Gastrocnemius medialis (tissue), 4 donors: ENCODE measurements around the gene CLEC4F. TPM values are rescaled to one million over a fixed set of nuclear protein-coding genes. Genes with fewer than 3 reads are reported as not detected.

Experiments used
- ATAC-seq, 2 donors: fragments of 150-250 bp; one replicate each; pipeline ENCODE4 v1.9.1; 2016
- DNase-seq, 2 donors: peaks; one replicate each; pipeline ENCODE4 v3.0.0-alpha.2; 2019
- H3K27ac ChIP-seq, 4 donors: fragments of 200-600 bp; sonication (generic); 1 replicate in 1 of 4; 2 replicates in 3 of 4; pipeline ENCODE4 v1.5.1; 2016 to 2018; ENCODE audit warnings: mild to moderate bottlenecking in 2 of 4, moderate library complexity in 1 of 4
- H3K27me3 ChIP-seq, 3 donors: fragments of 200-600 bp; sonication (generic) in 2 of 3; 1 replicate in 1 of 3; 2 replicates in 2 of 3; pipeline versions ENCODE4 v1.5.1 to v1.6.0; 2016 to 2019; ENCODE audit warnings: mild to moderate bottlenecking in 1 of 3, moderate library complexity in 1 of 3
- H3K36me3 ChIP-seq, 2 donors: fragments of 200-600 bp; sonication (generic) in 1 of 2; one replicate each; pipeline ENCODE4 v1.5.1; 2017 to 2018
- H3K4me1 ChIP-seq, 2 donors: fragments of 200-600 bp; sonication (generic) in 1 of 2; one replicate each; pipeline ENCODE4 v1.5.1; 2016 to 2017; ENCODE audit warnings: mild to moderate bottlenecking in 2 of 2
- H3K4me3 ChIP-seq, 4 donors: fragments of 200-600 bp; sonication (generic) in 3 of 4; 1 replicate in 1 of 4; 2 replicates in 3 of 4; pipeline ENCODE4 v1.5.1; 2016 to 2019; ENCODE audit warnings: mild to moderate bottlenecking in 2 of 4
- H3K9me3 ChIP-seq, 3 donors: fragments of 200-600 bp; sonication (generic) in 2 of 3; 1 replicate in 1 of 3; 2 replicates in 2 of 3; pipeline ENCODE4 v1.5.1; 2016 to 2019
- CTCF ChIP-seq, 5 experiments: fragments of 450-650 bp in 3 of 5; fragments of 200-600 bp in 2 of 5; sonication (generic) in 2 of 5; IDR thresholded peaks in 4 of 5; conservative IDR thresholded peaks in 1 of 5; 1 replicate in 4 of 5; 2 replicates in 1 of 5; pipeline ENCODE4 v1.5.1; 2016 to 2019; ENCODE audit warnings: antibody characterized with exemption in 5 of 5, mild to moderate bottlenecking in 3 of 5, moderate library complexity in 3 of 5
- POLR2A ChIP-seq, 2 donors: fragments of 450-650 bp; IDR thresholded peaks; one replicate each; pipeline ENCODE4 v1.6.1; 2017; ENCODE audit warnings: antibody characterized with exemption in 2 of 2, mild to moderate bottlenecking in 2 of 2, moderate library complexity in 2 of 2
- in situ Hi-C, 4 donors: fragments of 200-750 bp; cut with MboI; loops; one replicate each; pipeline versions ENCODE4 v1.15.0 to v1.8.0; 2017; ENCODE audit warnings: low sequenced_read_pairs in 4 of 4
- intact Hi-C: fragments of 100-400 bp; cut with DNase I; formaldehyde crosslinking; loops from one replicate; pipeline ENCODE4 v1.15.1; 2023; ENCODE audit warnings: low total_unique reads
- total RNA-seq, 4 donors: library from RNA; depleted of rRNA; stranded (reverse); fragments of >200 nt; gene quantifications; one replicate each; pipeline versions ENCODE4 v1.1.0 to v1.2.3, GENCODE V29; 2016

CLEC4F gene
- total RNA-seq, 4 donors from 2014 or later = 0.59 TPM; not detected in 3

- H3K27me3 ChIP-seq = peaks cover 2 to 15% (median 4%) of the 10 kb centered on the region in 3 donors
- H3K9me3 ChIP-seq = no peaks in the 10 kb centered on the region
- no peaks in the 10 kb centered on the region for H3K36me3 ChIP-seq
- no peak overlapping the region for H3K27ac ChIP-seq
- TF ChIP-seq POLR2A (IDR thresholded peaks at IDR 0.05) (no peak), CTCF (IDR thresholded peaks at IDR 0.05 in 4 of 5, conservative IDR thresholded peaks at IDR 0.05 in 1 of 5) (no peak)
- H3K4me3 ChIP-seq = no peak overlapping the region
- H3K4me1 ChIP-seq = no peaks in the 10 kb centered on the region
- no peak for ATAC-seq
- intact Hi-C loops (no loop called here), in situ Hi-C loops (loop anchor here in 1 of 4 donors (25.0 kb wide), 1 partner anchor 159 kb away; the partner anchor contains the start of gene ATP6V1B1)
- DNase-seq = no peak
These were observed 41.7 kb downstream of the CLEC4F start for GRCh38 chr2:70778676-70779075.

- TF ChIP-seq POLR2A (IDR thresholded peaks at IDR 0.05) (no peak), CTCF (IDR thresholded peaks at IDR 0.05 in 4 of 5, conservative IDR thresholded peaks at IDR 0.05 in 1 of 5) (no peak)
- Histone ChIP-seq H3K9me3 (no peaks in the 10 kb centered on the region), H3K4me3 (no peak overlapping the region), H3K27me3 (peaks cover 8 to 16% (median 11%) of the 10 kb centered on the region in 3 donors), H3K27ac (no peak overlapping the region), H3K4me1 (no peaks in the 10 kb centered on the region), H3K36me3 (no peaks in the 10 kb centered on the region)
- DNase-seq (no peak), ATAC-seq (no peak)
- intact Hi-C loops (no loop called here), in situ Hi-C loops (loop anchor here in 1 of 4 donors (25.0 kb wide), 1 partner anchor 160 kb away; the partner anchor contains the start of gene ATP6V1B1)
These were observed 42.9 kb downstream of the CLEC4F start for GRCh38 chr2:70777450-70777849.

GRCh38 chr2:70776266-70776665, 44.1 kb downstream of the CLEC4F start:
- Histone ChIP-seq H3K4me3 (no peak overlapping the region), H3K27me3 (peaks cover 11 to 16% (median 12%) of the 10 kb centered on the region in 3 donors), H3K36me3 (no peaks in the 10 kb centered on the region), H3K9me3 (no peaks in the 10 kb centered on the region), H3K27ac (no peak overlapping the region), H3K4me1 (no peaks in the 10 kb centered on the region)
- ATAC-seq = no peak
- intact Hi-C loops (no loop called here), in situ Hi-C loops (loop anchor here in 1 of 4 donors (25.0 kb wide), 1 partner anchor 161 kb away; the partner anchor contains the start of gene ATP6V1B1)
- TF ChIP-seq CTCF (IDR thresholded peaks at IDR 0.05 in 4 of 5, conservative IDR thresholded peaks at IDR 0.05 in 1 of 5) (no peak), POLR2A (IDR thresholded peaks at IDR 0.05) (no peak)
- DNase-seq = no peak

DNA sequence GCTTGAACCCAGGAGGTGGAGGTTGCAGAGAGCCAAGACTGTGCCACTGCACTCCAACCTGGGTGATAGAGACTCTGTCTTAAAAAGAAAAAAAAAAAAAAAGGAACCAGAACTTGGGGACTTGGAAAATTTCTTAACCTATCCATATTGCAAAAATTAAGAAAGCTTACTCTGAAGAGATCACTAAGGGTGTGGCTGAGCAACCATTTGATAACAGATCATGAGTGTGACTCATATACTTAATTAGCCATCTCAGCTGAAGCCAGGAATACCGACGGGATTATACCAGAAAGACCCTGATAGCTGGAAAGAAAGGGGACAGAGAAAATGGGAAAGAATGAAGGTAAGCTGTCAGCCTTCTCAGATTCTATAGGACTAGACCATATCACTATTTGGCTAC, 45.3 kb downstream of the CLEC4F start:
- Histone ChIP-seq H3K4me3 (no peak overlapping the region), H3K27ac (no peak overlapping the region), H3K27me3 (peaks cover 11 to 13% (median 12%) of the 10 kb centered on the region in 3 donors), H3K9me3 (no peaks in the 10 kb centered on the region), H3K4me1 (no peaks in the 10 kb centered on the region), H3K36me3 (no peaks in the 10 kb centered on the region)
- DNase-seq (no peak), ATAC-seq (no peak)
- in situ Hi-C loops (loop anchor here in 1 of 4 donors (25.0 kb wide), 1 partner anchor 162 kb away; the partner anchor contains the start of gene ATP6V1B1), intact Hi-C loops (no loop called here)
- no peak for TF ChIP-seq POLR2A (IDR thresholded peaks at IDR 0.05)
- TF ChIP-seq CTCF (IDR thresholded peaks at IDR 0.05 in 4 of 5, conservative IDR thresholded peaks at IDR 0.05 in 1 of 5) = no peak
